Stimulated activated CD8-positive, alpha-beta memory T cell treated with anti-CD3 and anti-CD28 coated beads, Interleukin-4, amount 100 ng/mL, for 48 hours (primary cell): Measurements from ENCODE around the gene KRTAP25-1.

Source experiments
- DNase-seq: peaks from one replicate; pipeline ENCODE4 v3.0.0-alpha.2; 2020

KRTAP25-1 gene

DNA sequence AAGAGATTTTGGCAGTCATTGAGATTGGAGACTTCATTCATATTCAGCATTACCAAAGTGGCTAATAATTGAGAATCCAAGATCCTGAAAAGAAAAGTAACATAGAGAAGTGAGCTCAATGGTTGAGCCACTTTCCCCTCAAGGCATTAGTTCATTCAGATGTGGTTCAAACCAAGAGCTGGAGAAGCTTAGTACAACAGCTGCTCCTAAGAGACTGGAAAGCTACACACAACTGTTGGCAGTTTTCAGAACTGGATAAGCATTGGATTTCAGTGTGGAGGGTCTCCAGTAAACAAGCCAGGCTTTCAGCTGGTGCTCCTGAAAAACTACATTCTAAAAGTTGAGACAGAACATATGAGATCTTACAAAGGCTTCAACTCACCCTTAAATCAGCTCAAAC, 44.3 kb downstream of the KRTAP25-1 start:
- no peak for DNase-seq

- no peak for DNase-seq
Measured at GRCh38 chr21:30243691-30244090, 45.6 kb downstream of the KRTAP25-1 start.

DNA sequence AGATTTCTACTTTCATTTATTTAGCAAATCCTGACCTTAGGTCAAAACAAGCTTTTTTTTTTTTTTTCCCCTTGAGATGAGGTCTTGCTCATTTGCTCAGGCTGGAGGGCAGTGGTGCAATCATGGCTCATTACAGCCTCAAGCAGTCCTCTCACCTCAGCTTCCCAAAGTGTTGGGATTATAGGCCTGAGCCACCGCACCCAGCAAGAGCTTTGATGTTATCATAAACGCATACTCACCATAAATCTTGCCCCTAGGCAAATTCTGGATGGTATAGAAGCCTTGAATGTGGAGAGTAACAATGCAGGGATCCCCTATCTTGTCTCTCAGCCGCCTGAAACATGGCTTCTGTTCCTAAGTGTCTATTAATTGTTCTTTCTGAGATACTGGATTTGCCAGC, 48.7 kb downstream of the KRTAP25-1 start:
- DNase-seq = no peak
